NT2/D1 (cell line): ENCODE results near the gene TMEM205.
"Not testable (repeated sequence)": the region's sequence is repeated elsewhere in the genome, so short reads cannot be mapped to it uniquely, and the experiment has no call there.

Experiments used
- DNase-seq: peaks from one replicate; pipeline ENCODE4 v3.0.0-alpha.2; 2011; ENCODE audit warnings: low read depth, low spot score
- H3K27me3 ChIP-seq: 2 replicates; pipeline ENCODE4 v1.6.0; 2011; ENCODE audit warnings: mild to moderate bottlenecking; ENCODE audit not compliant: insufficient read length, insufficient read depth
- H3K36me3 ChIP-seq: 2 replicates; pipeline ENCODE4 v1.6.1; 2011; ENCODE audit warnings: mild to moderate bottlenecking, low read length, mixed read lengths; ENCODE audit not compliant: insufficient read depth, insufficient read length
- H3K4me1 ChIP-seq: 2 replicates; pipeline ENCODE4 v1.5.1; 2011; ENCODE audit not compliant: insufficient read depth, insufficient read length
- H3K4me3 ChIP-seq: 2 replicates; pipeline ENCODE4 v1.5.1; 2011; ENCODE audit warnings: low read depth; ENCODE audit not compliant: insufficient read length
- H3K9ac ChIP-seq: 2 replicates; pipeline ENCODE4 v1.6.0; 2011; ENCODE audit warnings: low read depth; ENCODE audit not compliant: insufficient read length
- H3K9me3 ChIP-seq: 2 replicates; pipeline ENCODE4 v1.5.1; 2011; ENCODE audit warnings: mild to moderate bottlenecking, low read length; ENCODE audit not compliant: insufficient read depth
- SUZ12 ChIP-seq: IDR thresholded peaks from 2 replicates; pipeline ENCODE4 v1.6.1; 2011; ENCODE audit not compliant: insufficient read length, insufficient read depth; ENCODE audit errors: extremely low read depth
- YY1 ChIP-seq: IDR thresholded peaks from 2 replicates; pipeline ENCODE4 v1.6.1; 2011; ENCODE audit not compliant: insufficient read length, insufficient read depth
- ZNF274 ChIP-seq: IDR thresholded peaks from 2 replicates; pipeline ENCODE4 v1.6.1; 2011; ENCODE audit warnings: mild to moderate bottlenecking, low read depth, low read length

The TMEM205 gene

DNA sequence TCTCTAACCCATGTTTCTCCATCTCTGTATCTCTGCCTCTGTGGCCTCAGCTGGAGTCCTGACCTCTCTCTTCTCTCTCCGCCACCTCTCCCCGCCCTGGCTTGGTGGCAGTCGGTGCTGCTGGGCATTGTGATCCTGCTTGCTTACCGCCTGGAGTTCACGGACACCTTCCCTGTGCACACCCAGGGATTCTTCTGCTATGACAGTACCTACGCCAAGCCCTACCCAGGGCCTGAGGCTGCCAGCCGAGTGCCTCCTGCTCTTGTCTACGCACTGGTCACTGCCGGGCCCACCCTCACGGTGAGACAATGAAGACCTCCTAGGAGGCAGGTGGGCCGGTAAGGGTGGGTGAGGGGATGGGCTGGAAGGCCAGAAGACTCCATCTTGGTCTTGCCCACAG is 13.4 kb upstream of the TMEM205 start:
- H3K4me3 ChIP-seq, result no peak overlapping the region
- no peak for DNase-seq
- H3K9ac ChIP-seq, result no peak overlapping the region
- peaks cover 8% of the 10 kb centered on the region for H3K36me3 ChIP-seq
- no peak for TF ChIP-seq SUZ12
- no peak for TF ChIP-seq ZNF274
- no peak for TF ChIP-seq YY1
- H3K27me3 ChIP-seq, result peaks cover 10% of the 10 kb centered on the region
- H3K9me3 ChIP-seq, result no peaks in the 10 kb centered on the region
- peaks cover 24% of the 10 kb centered on the region for H3K4me1 ChIP-seq

DNA sequence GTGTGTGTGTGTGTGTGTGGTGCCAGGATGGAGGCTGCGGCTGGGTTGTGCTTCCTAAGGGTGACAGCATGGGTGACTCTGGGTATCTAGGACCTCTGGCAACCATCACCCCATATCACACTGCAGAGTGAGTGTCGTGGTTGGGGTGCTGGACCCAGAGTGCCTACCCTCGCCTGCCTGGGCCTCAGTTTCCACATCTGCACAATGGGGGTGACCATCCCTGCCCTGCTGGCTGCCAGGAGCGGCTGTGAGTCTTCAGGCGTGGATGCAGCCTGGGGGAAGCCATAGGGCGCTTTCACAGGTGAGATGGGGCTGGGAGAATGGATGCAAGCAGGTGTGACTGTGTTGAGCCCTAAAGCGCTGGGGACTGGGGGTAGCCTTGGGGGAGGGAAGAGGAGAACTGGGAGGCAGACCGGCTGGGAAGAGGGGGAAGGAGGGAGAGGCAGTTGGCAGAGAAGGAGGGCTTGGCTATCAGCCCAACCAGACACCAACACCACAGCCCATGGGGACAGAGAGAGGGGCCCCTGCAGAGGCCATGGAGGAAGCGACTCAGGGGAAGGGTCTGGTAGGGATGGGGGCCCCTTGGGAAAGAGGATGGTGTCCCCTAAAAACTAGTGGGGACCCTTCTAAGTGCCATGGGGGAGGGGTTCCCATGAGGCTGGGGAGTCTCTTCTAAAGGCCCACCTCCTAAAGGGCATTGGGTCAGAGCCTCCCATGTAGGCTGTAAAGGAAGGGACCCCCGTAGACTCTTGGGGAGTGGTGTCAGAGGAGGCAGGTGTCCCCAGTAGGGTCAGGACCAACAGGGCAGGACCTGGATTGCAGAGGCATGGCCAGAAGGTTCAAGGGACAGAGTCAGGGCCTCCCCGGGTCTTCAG is 10.8 kb upstream of the TMEM205 start:
- no peak overlapping the region for H3K9ac ChIP-seq
- H3K4me1 ChIP-seq, result peaks cover 18% of the 10 kb centered on the region
- peaks cover 10% of the 10 kb centered on the region for H3K27me3 ChIP-seq
- DNase-seq, result no peak
- TF ChIP-seq YY1, result no peak
- TF ChIP-seq SUZ12, result no peak
- TF ChIP-seq ZNF274, result no peak
- no peaks in the 10 kb centered on the region for H3K9me3 ChIP-seq
- peaks cover 4% of the 10 kb centered on the region for H3K36me3 ChIP-seq
- no peak overlapping the region for H3K4me3 ChIP-seq

DNA sequence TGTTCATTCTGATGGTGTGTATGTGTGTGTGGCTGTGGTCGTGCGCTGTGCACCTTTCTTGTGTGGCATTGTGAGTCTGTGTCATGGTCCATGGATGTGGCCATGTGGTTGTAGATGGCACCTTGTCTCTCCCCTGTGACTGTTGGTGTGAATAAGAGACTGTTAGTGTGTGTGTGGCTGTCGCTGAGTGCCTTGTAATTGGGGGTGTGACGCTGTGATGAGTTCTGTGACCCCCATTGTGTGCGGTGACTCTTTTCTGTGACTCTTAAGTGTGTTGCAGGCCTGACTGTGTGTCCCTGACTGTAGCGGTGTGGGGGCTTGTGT is 10.0 kb upstream of the TMEM205 start:
- peak overlapping the region; percentile 36 for H3K4me3 ChIP-seq
- no peak overlapping the region for H3K9ac ChIP-seq
- no peak for DNase-seq
- peaks cover 4% of the 10 kb centered on the region for H3K36me3 ChIP-seq
- peaks cover 10% of the 10 kb centered on the region for H3K27me3 ChIP-seq
- H3K9me3 ChIP-seq, result no peaks in the 10 kb centered on the region
- TF ChIP-seq YY1, result no peak
- TF ChIP-seq SUZ12, result no peak
- H3K4me1 ChIP-seq, result peaks cover 13% of the 10 kb centered on the region

- DNase-seq, result peak; percentile 92
- H3K4me3 ChIP-seq, result peak within 1 kb of the TSS; percentile 36
- TF ChIP-seq YY1, result no peak
- no peak for TF ChIP-seq ZNF274
- TF ChIP-seq SUZ12, result no peak
- H3K27me3 ChIP-seq, result peaks cover 10% of the 10 kb centered on the region
- H3K9me3 ChIP-seq, result no peaks in the 10 kb centered on the region
- no peak within 1 kb of the TSS for H3K9ac ChIP-seq
- H3K36me3 ChIP-seq, result peaks cover 4% of the 10 kb centered on the region
- H3K4me1 ChIP-seq, result peaks cover 12% of the 10 kb centered on the region
Measured at GRCh38 chr19:11355160-11356073, 9.3 kb upstream of the TMEM205 start, which contains the start of gene PLPPR2. Gene PLPPR2 (plus strand): TSS chr19:11355432. CDS start chr19:11357674, 2,242 bp downstream.

DNA sequence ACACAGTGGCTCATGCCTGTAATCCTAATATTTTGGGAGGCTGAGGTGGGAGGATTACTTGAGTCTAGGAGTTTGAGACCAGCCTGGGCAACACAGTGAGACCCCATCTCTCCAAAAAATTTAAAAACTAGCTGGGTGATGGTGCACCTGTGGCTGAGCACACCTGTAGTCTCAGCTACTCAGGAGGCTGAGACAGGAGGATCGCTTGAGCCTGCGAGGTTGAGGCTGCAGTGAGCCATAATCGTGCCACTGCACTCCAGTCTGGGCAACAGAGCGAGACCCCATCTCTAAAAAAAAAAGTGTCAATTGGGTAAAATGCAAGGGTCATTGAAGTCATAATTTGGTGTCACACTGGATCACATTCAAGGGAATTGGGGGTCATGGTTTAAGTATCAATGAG is 8.0 kb upstream of the TMEM205 start:
- not testable (repeated sequence) for H3K4me3 ChIP-seq, H3K9me3 ChIP-seq, DNase-seq, H3K36me3 ChIP-seq, H3K9ac ChIP-seq
- peaks cover 10% of the 10 kb centered on the region for H3K27me3 ChIP-seq
- H3K4me1 ChIP-seq, result peaks cover 12% of the 10 kb centered on the region

- H3K4me3 ChIP-seq, result no peak overlapping the region
- H3K9me3 ChIP-seq, result peaks cover 12% of the 10 kb centered on the region; the same call in 1 of the 2 replicates
- no peaks in the 10 kb centered on the region for H3K36me3 ChIP-seq
- H3K27me3 ChIP-seq, result no peaks in the 10 kb centered on the region
- no peak overlapping the region for H3K9ac ChIP-seq
- TF ChIP-seq YY1, result no peak
- no peak for DNase-seq
- H3K4me1 ChIP-seq, result peaks cover 9% of the 10 kb centered on the region
Measured at GRCh38 chr19:11349171-11349570, 3.1 kb upstream of the TMEM205 start.

DNA sequence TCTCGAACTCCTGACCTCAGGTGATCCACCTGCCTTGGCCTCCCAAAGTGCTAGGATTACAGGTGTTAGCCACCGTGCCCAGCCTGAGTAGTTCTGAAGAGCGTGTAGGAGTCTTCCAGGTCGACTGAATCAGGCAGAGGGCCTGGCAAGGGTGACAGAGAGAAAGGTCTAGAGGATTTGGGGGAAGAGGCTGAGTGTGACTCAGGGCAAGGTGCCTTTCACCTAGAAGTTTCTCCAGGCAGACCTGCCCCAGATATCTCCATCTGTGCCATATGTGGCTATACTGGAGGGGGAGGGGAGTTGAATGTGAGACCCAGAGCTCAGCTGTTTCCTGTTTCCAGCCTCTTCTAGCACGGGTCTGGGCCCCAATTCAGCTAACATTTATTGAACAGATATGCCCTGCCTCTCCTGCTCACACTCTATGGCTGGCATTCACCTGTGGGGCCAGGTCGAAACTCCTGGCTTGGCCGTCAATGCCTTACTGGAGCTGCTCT is 1.5 kb upstream of the TMEM205 start:
- no peak for DNase-seq
- H3K36me3 ChIP-seq, result peaks cover 3% of the 10 kb centered on the region
- H3K4me1 ChIP-seq, result peaks cover 9% of the 10 kb centered on the region
- peaks cover 12% of the 10 kb centered on the region; the same call in 1 of the 2 replicates for H3K9me3 ChIP-seq
- H3K27me3 ChIP-seq, result no peaks in the 10 kb centered on the region
- H3K4me3 ChIP-seq, result no peak overlapping the region
- H3K9ac ChIP-seq, result no peak overlapping the region
- TF ChIP-seq ZNF274, result no peak
- TF ChIP-seq SUZ12, result no peak
- TF ChIP-seq YY1, result no peak
